SK-N-MC (cell line): Measurements from ENCODE around the gene TUBB2B.
"Not testable (repeated sequence)": the region's sequence is repeated elsewhere in the genome, so short reads cannot be mapped to it uniquely, and the experiment has no call there.

Experiments
- DNase-seq: peaks from one replicate; pipeline ENCODE4 v3.0.0-alpha.2; 2011; ENCODE audit warnings: low read depth, low spot score
- H3K27ac ChIP-seq: fragments of 200-600 bp; sonication (generic); 2 replicates; pipeline ENCODE4 v1.5.1; 2016; ENCODE audit warnings: mixed run types
- H3K36me3 ChIP-seq: fragments of 200-600 bp; sonication (generic); 2 replicates; pipeline ENCODE4 v1.6.1; 2017; ENCODE audit warnings: antibody characterized with exemption, low read length, mixed read lengths; ENCODE audit not compliant: insufficient read depth
- H3K4me3 ChIP-seq: fragments of 200-600 bp; sonication (generic); 2 replicates; pipeline ENCODE4 v1.5.1; 2016
- H3K9ac ChIP-seq: fragments of 200-600 bp; sonication (generic); 2 replicates; pipeline ENCODE4 v1.8.0; 2017; ENCODE audit warnings: mixed run types, mixed read lengths; ENCODE audit not compliant: insufficient read length
- H3K9me3 ChIP-seq: fragments of 200-600 bp; sonication (generic); 2 replicates; pipeline ENCODE4 v1.6.1; 2017; ENCODE audit warnings: low read depth, mild to moderate bottlenecking, antibody characterized with exemption, low read length, moderate library complexity, mixed read lengths
- EZH2 ChIP-seq: fragments of 200-600 bp; sonication (generic); IDR thresholded peaks from one replicate; pipeline ENCODE4 v1.6.1; 2017; ENCODE audit warnings: antibody characterized with exemption
- FOXP2 ChIP-seq: optimal IDR thresholded peaks from 2 replicates; pipeline ENCODE3; 2011; ENCODE audit warnings: mild to moderate bottlenecking, moderate library complexity; ENCODE audit not compliant: insufficient read depth; ENCODE audit errors: extremely low read length, control extremely low read depth
- POLR2AphosphoS5 ChIP-seq: IDR thresholded peaks from 2 replicates; pipeline ENCODE4 v1.6.1; 2012; ENCODE audit warnings: mild to moderate bottlenecking, low read depth, low read length, borderline replicate concordance

The TUBB2B gene

GRCh38 chr6:3204921-3205320 is 22.5 kb downstream of the TUBB2B start:
- H3K9ac ChIP-seq = no peak overlapping the region
- no peak for DNase-seq
- no peak overlapping the region for H3K27ac ChIP-seq

DNA sequence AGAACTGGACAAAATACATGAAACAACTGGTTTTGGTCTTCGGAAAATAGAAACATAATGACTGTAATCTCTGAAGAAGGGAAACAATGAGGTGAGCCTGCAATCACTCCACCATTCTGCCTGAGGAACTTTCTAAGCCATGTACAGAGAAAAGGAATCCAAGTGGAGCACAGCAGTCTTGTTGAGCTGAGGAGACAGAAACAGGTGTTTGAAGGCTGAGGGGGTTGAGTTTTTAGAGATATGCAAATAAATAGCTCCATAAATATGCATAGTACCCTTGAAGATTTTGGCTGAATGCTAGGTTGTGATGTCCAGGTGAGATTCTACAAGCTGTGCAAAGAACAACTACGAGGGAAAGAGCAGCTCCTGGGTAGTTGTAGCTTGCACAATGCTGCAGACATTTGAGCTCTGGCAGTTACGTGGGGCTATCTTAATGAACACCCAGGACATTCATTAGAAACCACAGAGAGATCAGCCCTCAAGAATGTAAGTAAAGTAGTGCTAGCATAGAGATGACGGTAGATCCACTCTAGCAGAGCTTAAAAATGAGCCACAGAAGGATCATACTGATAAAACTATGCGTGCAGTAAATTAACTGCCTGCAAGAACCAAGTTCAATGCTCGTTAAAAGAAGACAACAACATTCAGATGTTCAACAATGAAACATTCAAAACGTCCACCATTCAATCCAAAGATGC is 24.3 kb downstream of the TUBB2B start:
- H3K27ac ChIP-seq = no peak overlapping the region
- no peak overlapping the region for H3K9ac ChIP-seq
- H3K9me3 ChIP-seq = no peaks in the 10 kb centered on the region
- no peaks in the 10 kb centered on the region for H3K36me3 ChIP-seq
- no peak overlapping the region for H3K4me3 ChIP-seq
- no peak for DNase-seq
- TF ChIP-seq EZH2 (no peak), FOXP2 (no peak), POLR2AphosphoS5 (no peak)

More at GRCh38 chr6:3204921-3205320, 22.5 kb downstream of the TUBB2B start:
- H3K4me3 ChIP-seq = no peak overlapping the region
- H3K36me3 ChIP-seq = no peaks in the 10 kb centered on the region
- no peaks in the 10 kb centered on the region for H3K9me3 ChIP-seq
- no peak for TF ChIP-seq EZH2
- TF ChIP-seq POLR2AphosphoS5 = no peak
- TF ChIP-seq FOXP2 = no peak

- Histone ChIP-seq H3K9me3 (no peaks in the 10 kb centered on the region), H3K27ac (no peak overlapping the region), H3K4me3 (no peak overlapping the region), H3K9ac (no peak overlapping the region), H3K36me3 (no peaks in the 10 kb centered on the region)
- no peak for TF ChIP-seq POLR2AphosphoS5
- TF ChIP-seq EZH2 = no peak
- no peak for TF ChIP-seq FOXP2
- no peak for DNase-seq
These were observed 26.1 kb downstream of the TUBB2B start for GRCh38 chr6:3201388-3201787.

DNA sequence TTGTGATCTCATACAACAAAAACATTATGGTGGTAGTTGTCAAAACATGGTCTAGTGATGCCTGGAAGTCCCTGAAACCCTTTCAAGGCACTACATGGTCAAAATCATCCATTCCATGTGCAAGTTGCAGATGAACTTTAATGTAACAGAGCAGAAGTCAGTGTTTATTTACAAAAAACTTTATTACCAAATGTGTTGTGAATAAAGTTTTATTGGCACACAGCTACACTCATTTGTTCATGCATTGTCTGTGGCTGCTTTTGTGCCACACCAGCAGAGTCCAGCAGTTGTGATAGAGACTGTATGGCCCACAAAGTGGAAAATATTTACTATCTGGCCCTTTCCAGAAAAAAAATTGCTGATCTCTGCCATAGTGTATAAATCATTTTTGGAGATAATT is 26.8 kb downstream of the TUBB2B start:
- no peak overlapping the region for H3K27ac ChIP-seq
- no peak overlapping the region for H3K9ac ChIP-seq
- TF ChIP-seq FOXP2 = no peak
- no peak for TF ChIP-seq POLR2AphosphoS5
- TF ChIP-seq EZH2 = no peak
- H3K36me3 ChIP-seq = no peaks in the 10 kb centered on the region
- no peak overlapping the region for H3K4me3 ChIP-seq
- DNase-seq = no peak
- no peaks in the 10 kb centered on the region for H3K9me3 ChIP-seq

DNA sequence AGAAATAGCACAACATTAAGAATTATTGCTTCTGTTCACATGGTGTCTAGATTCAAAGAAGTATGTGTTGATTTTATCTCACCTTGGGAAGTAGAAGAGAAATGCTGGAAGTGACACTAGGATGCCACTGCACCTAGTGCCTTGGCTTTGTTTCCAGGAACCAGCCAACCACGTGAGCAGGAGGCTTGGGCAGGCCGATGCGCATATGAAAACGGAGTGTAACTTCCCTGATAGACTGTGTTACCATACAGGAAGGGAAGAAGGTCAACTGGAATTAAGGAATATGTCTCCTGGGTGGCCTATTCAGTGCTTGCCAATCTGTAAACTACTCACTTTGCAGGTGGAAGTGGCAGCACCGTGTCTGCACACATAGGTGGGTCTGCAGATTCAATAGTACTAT is 28.1 kb downstream of the TUBB2B start:
- TF ChIP-seq FOXP2 = no peak
- TF ChIP-seq POLR2AphosphoS5 = no peak
- TF ChIP-seq EZH2 = no peak

DNA sequence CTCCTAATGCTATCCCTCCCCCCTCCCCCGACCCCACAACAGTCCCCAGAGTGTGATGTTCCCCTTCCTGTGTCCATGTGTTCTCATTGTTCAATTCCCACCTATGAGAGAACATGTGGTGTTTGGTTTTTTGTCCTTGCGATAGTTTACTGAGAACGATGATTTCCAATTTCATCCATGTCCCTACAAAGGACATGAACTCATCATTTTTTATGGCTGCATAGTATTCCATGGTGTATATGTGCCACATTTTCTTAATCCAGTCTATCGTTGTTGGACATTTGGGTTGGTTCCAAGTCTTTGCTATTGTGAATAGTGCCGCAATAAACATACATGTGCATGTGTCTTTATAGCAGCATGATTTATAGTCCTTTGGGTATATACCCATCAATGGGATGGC is 29.7 kb downstream of the TUBB2B start:
- not testable (repeated sequence) for H3K36me3 ChIP-seq, H3K4me3 ChIP-seq

More for the DNA sequence above, 28.1 kb downstream of the TUBB2B start:
- Histone ChIP-seq H3K4me3 (no peak overlapping the region), H3K9ac (no peak overlapping the region), H3K9me3 (no peaks in the 10 kb centered on the region), H3K27ac (no peak overlapping the region), H3K36me3 (no peaks in the 10 kb centered on the region)
- DNase-seq = no peak

DNA sequence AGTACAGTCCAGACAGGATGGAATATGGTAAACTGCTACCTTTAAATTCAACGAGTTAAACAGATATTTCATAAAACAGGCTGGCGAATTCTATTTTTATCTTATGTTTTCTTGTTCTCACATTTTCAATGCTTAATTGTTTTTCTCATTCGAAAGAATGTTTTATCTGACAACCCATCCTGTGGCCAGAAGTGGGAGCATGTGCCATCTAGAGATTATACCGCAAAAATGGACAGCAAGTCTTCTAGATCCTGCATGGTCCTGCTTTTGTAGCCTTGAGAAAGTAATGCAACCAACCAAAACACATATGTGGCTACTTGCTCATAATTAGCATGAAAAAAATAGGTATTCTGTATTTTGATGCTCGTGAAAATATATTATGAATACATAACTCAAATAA is 30.7 kb downstream of the TUBB2B start:
- no peaks in the 10 kb centered on the region for H3K9me3 ChIP-seq
- TF ChIP-seq EZH2 (no peak), FOXP2 (no peak), POLR2AphosphoS5 (no peak)
- no peak overlapping the region for H3K27ac ChIP-seq
- no peak for DNase-seq
- no peak overlapping the region for H3K4me3 ChIP-seq
- no peaks in the 10 kb centered on the region for H3K36me3 ChIP-seq
- H3K9ac ChIP-seq = no peak overlapping the region

More for the DNA sequence above, 29.7 kb downstream of the TUBB2B start:
- not testable (repeated sequence) for H3K9ac ChIP-seq, DNase-seq, H3K27ac ChIP-seq, H3K9me3 ChIP-seq

GRCh38 chr6:3195695-3196497 is 31.6 kb downstream of the TUBB2B start:
- Histone ChIP-seq H3K36me3 (no peaks in the 10 kb centered on the region), H3K9ac (no peak overlapping the region), H3K27ac (no peak overlapping the region), H3K9me3 (no peaks in the 10 kb centered on the region), H3K4me3 (0 out of 2 replicates have a peak overlapping the region, but pooled peaks have one; percentile 11)
- TF ChIP-seq FOXP2 (no peak), POLR2AphosphoS5 (no peak), EZH2 (no peak)
- DNase-seq = no peak
